Mesenchymal stem cell (in vitro differentiated cells and primary cell): ENCODE data around the gene CLMN.

Experiments used
- DNase-seq: peaks from one replicate; pipeline ENCODE4 v3.0.0-alpha.2; 2013
- H2AFZ ChIP-seq: one replicate; pipeline ENCODE4 v1.6.1; 2013; ENCODE audit warnings: low read depth, mild to moderate bottlenecking, control low read depth, inconsistent platforms, low read length, moderate library complexity
- H2AK5ac ChIP-seq: 2 replicates; pipeline ENCODE4 v1.6.1; 2013; ENCODE audit warnings: low read length, moderate library complexity, mild to moderate bottlenecking, inconsistent platforms; ENCODE audit not compliant: severe bottlenecking
- H2BK120ac ChIP-seq: one replicate; pipeline ENCODE4 v1.6.1; 2013; ENCODE audit warnings: low read depth, mild to moderate bottlenecking, inconsistent platforms, low read length, moderate library complexity
- H2BK12ac ChIP-seq, 2 experiments: one replicate each; pipeline ENCODE4 v1.6.1; 2013; ENCODE audit warnings: inconsistent platforms in 2 of 2, low read length in 2 of 2, mild to moderate bottlenecking in 2 of 2, moderate library complexity in 2 of 2, control low read depth in 1 of 2
- H2BK15ac ChIP-seq: one replicate; pipeline ENCODE4 v1.6.1; 2013; ENCODE audit warnings: mild to moderate bottlenecking, low read depth, inconsistent platforms; ENCODE audit not compliant: poor library complexity, severe bottlenecking
- H2BK5ac ChIP-seq: 2 replicates; pipeline ENCODE4 v1.6.1; 2013; ENCODE audit warnings: low read depth, mild to moderate bottlenecking, low read length, control low read depth, inconsistent platforms; ENCODE audit not compliant: poor library complexity, severe bottlenecking
- H3K14ac ChIP-seq, 2 experiments: one replicate each; pipeline ENCODE4 v1.6.1; 2013; ENCODE audit warnings: inconsistent platforms in 2 of 2, low read length in 2 of 2, control low read depth in 1 of 2, mild to moderate bottlenecking in 1 of 2, moderate library complexity in 1 of 2
- H3K18ac ChIP-seq, 2 experiments: one replicate each; pipeline ENCODE4 v1.6.1; 2013; ENCODE audit warnings: inconsistent platforms in 2 of 2, low read length in 2 of 2, control low read depth in 1 of 2, low read depth in 1 of 2, mild to moderate bottlenecking in 1 of 2
- H3K23ac ChIP-seq, 2 experiments: one replicate each; pipeline ENCODE4 v1.6.1; 2013; ENCODE audit warnings: inconsistent platforms in 2 of 2, low read length in 2 of 2, mild to moderate bottlenecking in 2 of 2, moderate library complexity in 2 of 2, control low read depth in 1 of 2
- H3K27ac ChIP-seq: 2 replicates; pipeline ENCODE4 v1.5.1; 2013; ENCODE audit warnings: mild to moderate bottlenecking, moderate library complexity, low read length, control low read depth, inconsistent platforms; ENCODE audit not compliant: poor library complexity, severe bottlenecking
- H3K27me3 ChIP-seq, 2 experiments: 2 replicates each; pipeline versions ENCODE4 v1.6.1 to v1.7.0; 2013; ENCODE audit warnings: low read length in 2 of 2, mild to moderate bottlenecking in 2 of 2, moderate library complexity in 2 of 2, control low read depth in 1 of 2, inconsistent platforms in 1 of 2; ENCODE audit not compliant: control insufficient read depth in 1 of 2, insufficient read depth in 1 of 2
- H3K36me3 ChIP-seq, 2 experiments: 2 replicates each; pipeline versions ENCODE4 v1.6.1 to v1.7.0; 2013; ENCODE audit warnings: low read length in 2 of 2, control low read depth in 1 of 2, inconsistent platforms in 1 of 2, low read depth in 1 of 2, mild to moderate bottlenecking in 1 of 2; ENCODE audit not compliant: insufficient read depth in 2 of 2, control insufficient read depth in 1 of 2
- H3K4ac ChIP-seq, 2 experiments: one replicate each; pipeline ENCODE4 v1.6.1; 2013; ENCODE audit warnings: inconsistent platforms in 2 of 2, low read length in 2 of 2, mild to moderate bottlenecking in 2 of 2, moderate library complexity in 2 of 2, control low read depth in 1 of 2, low read depth in 1 of 2
- H3K4me1 ChIP-seq: 2 replicates; pipeline ENCODE4 v1.6.1; 2013; ENCODE audit warnings: low read depth, low read length, control low read depth; ENCODE audit not compliant: control insufficient read depth, insufficient read depth
- H3K4me2 ChIP-seq: 2 replicates; pipeline ENCODE4 v1.6.1; 2013; ENCODE audit warnings: low read length, mild to moderate bottlenecking, inconsistent platforms; ENCODE audit not compliant: poor library complexity, severe bottlenecking
- H3K4me3 ChIP-seq, 2 experiments: 2 replicates each; pipeline versions ENCODE4 v1.5.1 to v1.7.0; 2013; ENCODE audit warnings: low read length in 2 of 2, mild to moderate bottlenecking in 2 of 2, control low read depth in 1 of 2, low read depth in 1 of 2; ENCODE audit not compliant: insufficient read depth in 1 of 2
- H3K79me1 ChIP-seq: replicated peaks from 2 replicates; pipeline ENCODE4 v1.6.1; 2013; ENCODE audit warnings: mild to moderate bottlenecking, control low read depth, low read length, inconsistent platforms; ENCODE audit not compliant: poor library complexity, severe bottlenecking
- H3K9ac ChIP-seq: 2 replicates; pipeline ENCODE4 v1.7.0; 2013; ENCODE audit warnings: mild to moderate bottlenecking, low read length, moderate library complexity
- H3K9me3 ChIP-seq: 2 replicates; pipeline ENCODE4 v1.7.0; 2013; ENCODE audit warnings: mild to moderate bottlenecking, low read length; ENCODE audit not compliant: control insufficient read depth
- H4K8ac ChIP-seq: one replicate; pipeline ENCODE4 v1.6.1; 2013; ENCODE audit warnings: inconsistent platforms, mild to moderate bottlenecking, low read length, moderate library complexity
- H4K91ac ChIP-seq: one replicate; pipeline ENCODE4 v1.6.1; 2013; ENCODE audit warnings: mild to moderate bottlenecking, low read length, inconsistent platforms
- WGBS: methylation state at CpG from one replicate; pipeline ENCODE4 v1.1.7; 2013; ENCODE audit warnings: mixed read lengths; 5-methylcytosine and 5-hydroxymethylcytosine counted together

Gene CLMN

DNA sequence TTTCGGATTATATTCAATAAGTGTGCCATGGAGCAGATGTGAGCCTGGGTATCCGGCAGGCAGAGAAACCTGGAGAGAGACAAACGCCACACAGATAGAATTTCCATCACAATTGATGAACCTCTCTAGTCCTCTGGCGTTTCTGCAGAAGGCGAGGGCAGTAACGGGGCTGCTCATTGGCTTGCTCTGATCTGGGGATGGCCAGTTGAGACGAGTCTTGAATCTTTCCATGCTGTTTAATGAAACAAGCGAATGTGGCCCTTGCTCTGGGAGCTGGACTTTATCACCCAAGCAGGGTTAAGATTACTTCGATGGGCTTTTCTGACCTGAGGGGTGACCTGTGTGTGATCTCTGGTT lies 42.4 kb upstream of the CLMN start:
- H3K4me1 ChIP-seq: peaks cover 5% of the 10 kb centered on the region

GRCh38 chr14:95361373-95362137 lies 41.8 kb upstream of the CLMN start:
- Histone ChIP-seq H3K9ac (peak overlapping the region; percentile 20), H3K27ac (no peak overlapping the region), H3K4me3 (peak overlapping the region in 1 of 2 experiments; percentile 44), H3K23ac (no peak overlapping the region), H4K8ac (no peak overlapping the region), H4K91ac (no peak overlapping the region), H3K4ac (no peak overlapping the region), H3K79me1 (no peaks in the 10 kb centered on the region), H2AFZ (no peak overlapping the region), H3K27me3 (peaks cover 16 to 47% of the 10 kb centered on the region in 2 experiments), H2AK5ac (no peak overlapping the region), H3K14ac (no peak overlapping the region), H2BK5ac (no peak overlapping the region), H3K9me3 (no peaks in the 10 kb centered on the region), H2BK15ac (no peak overlapping the region), H3K4me1 (peaks cover 5% of the 10 kb centered on the region), H2BK12ac (no peak overlapping the region), H3K4me2 (no peak overlapping the region), H3K36me3 (no peaks in the 10 kb centered on the region), H3K18ac (no peak overlapping the region), H2BK120ac (no peak overlapping the region)
- 17% methylated on average over 19 of the region's 19 CpGs for WGBS
- DNase-seq: no peak

More for the DNA sequence above, 42.4 kb upstream of the CLMN start:
- H2AK5ac ChIP-seq: no peak overlapping the region
- H3K14ac ChIP-seq: no peak overlapping the region
- no peak overlapping the region for H2BK120ac ChIP-seq
- 58% methylated on average over 9 of the region's 9 CpGs for WGBS
- H2BK5ac ChIP-seq: no peak overlapping the region
- H3K79me1 ChIP-seq: no peaks in the 10 kb centered on the region
- H2AFZ ChIP-seq: no peak overlapping the region
- no peak overlapping the region for H3K23ac ChIP-seq
- H3K27ac ChIP-seq: no peak overlapping the region
- no peak overlapping the region for H2BK15ac ChIP-seq
- H4K91ac ChIP-seq: no peak overlapping the region
- no peak overlapping the region for H3K9ac ChIP-seq
- no peak overlapping the region for H4K8ac ChIP-seq
- H3K9me3 ChIP-seq: no peaks in the 10 kb centered on the region
- H3K4ac ChIP-seq: no peak overlapping the region
- no peaks in the 10 kb centered on the region for H3K36me3 ChIP-seq
- no peak overlapping the region for H3K4me3 ChIP-seq
- no peak overlapping the region for H2BK12ac ChIP-seq
- no peak for DNase-seq
- H3K27me3 ChIP-seq: peaks cover 16 to 47% of the 10 kb centered on the region in 2 experiments
- H3K4me2 ChIP-seq: no peak overlapping the region
- no peak overlapping the region for H3K18ac ChIP-seq

DNA sequence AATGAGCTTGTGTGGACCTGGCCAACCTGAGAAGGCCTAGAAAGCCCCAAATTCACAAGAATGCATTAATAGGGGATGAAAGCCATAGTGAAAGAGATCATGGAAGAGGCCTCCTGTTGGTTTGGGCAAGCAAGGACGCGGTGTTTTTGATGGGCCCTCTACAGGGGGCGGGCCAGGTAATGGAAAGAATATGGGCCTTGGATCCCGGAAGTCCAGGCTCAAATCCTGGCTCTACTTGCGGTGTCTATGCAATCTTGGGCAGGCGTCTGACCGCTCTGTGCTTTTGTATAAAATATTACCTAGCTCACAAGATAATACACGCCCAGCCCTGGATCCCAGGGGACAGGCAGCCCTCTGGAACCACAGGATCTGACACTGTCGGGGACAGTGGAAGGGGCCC lies 41.1 kb upstream of the CLMN start:
- no peak overlapping the region for H2AK5ac ChIP-seq
- H2BK5ac ChIP-seq: no peak overlapping the region
- no peak overlapping the region for H3K4ac ChIP-seq
- no peak overlapping the region for H4K91ac ChIP-seq
- no peak overlapping the region for H3K18ac ChIP-seq
- no peak overlapping the region for H3K4me3 ChIP-seq
- no peak overlapping the region for H3K27ac ChIP-seq
- H3K4me1 ChIP-seq: peaks cover 5% of the 10 kb centered on the region
- H3K36me3 ChIP-seq: no peaks in the 10 kb centered on the region
- H3K23ac ChIP-seq: no peak overlapping the region
- no peak overlapping the region for H2BK12ac ChIP-seq
- no peak for DNase-seq
- no peak overlapping the region for H3K4me2 ChIP-seq
- H2BK120ac ChIP-seq: no peak overlapping the region
- H2AFZ ChIP-seq: no peak overlapping the region
- H3K9me3 ChIP-seq: no peaks in the 10 kb centered on the region
- 82% methylated on average over 9 of the region's 9 CpGs for WGBS
- no peaks in the 10 kb centered on the region for H3K79me1 ChIP-seq
- no peak overlapping the region for H3K14ac ChIP-seq
- peaks cover 16 to 47% of the 10 kb centered on the region in 2 experiments for H3K27me3 ChIP-seq
- H2BK15ac ChIP-seq: no peak overlapping the region
- no peak overlapping the region for H3K9ac ChIP-seq
- H4K8ac ChIP-seq: no peak overlapping the region

DNA sequence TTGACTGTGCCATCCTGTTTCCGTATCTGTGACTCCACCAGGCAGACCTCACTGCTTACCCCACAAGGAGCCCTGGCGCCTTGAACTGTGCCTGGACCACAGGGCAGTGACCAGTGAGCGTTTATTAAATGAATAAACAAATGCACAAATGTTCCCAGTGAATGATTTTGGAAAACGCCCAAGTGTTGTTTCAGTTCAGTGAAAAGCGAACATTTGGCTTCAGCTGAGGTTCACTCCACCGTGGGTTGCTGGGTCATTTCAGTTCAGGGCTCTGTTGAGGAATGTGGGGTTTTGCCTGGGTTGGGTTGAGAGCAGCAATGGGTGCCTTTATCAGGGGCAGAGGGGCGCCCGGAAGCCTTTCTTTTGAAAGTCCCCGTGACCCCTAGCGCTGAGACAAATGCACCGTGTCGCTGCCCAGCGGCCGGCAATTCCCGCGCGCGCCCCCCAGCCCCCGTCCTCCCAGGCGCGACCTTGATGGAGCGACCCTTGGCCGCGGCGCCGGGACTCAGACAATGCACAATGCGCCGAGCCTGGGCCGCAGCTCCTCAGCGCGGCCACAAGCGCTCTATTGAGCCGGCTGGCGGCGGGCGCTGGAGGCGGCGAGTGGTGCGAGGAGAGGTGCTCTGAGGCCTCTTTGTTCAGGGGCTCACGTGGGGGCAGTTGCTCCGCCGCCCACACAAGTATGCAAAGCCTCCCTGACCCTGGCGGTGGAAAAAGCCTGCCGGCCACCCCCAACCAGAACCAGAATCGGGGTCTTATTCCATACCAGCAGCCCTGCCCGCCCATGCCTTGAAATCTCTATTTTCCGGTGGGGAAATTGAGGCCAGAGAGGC lies 40.5 kb upstream of the CLMN start:
- no peak overlapping the region for H3K27ac ChIP-seq
- WGBS: 34% methylated on average over 47 of the region's 47 CpGs

More for the DNA sequence above, 40.5 kb upstream of the CLMN start:
- Histone ChIP-seq H4K8ac (no peak overlapping the region), H2AFZ (no peak overlapping the region), H3K79me1 (no peaks in the 10 kb centered on the region), H3K9ac (no peak overlapping the region), H2AK5ac (no peak overlapping the region), H3K9me3 (peaks cover 4% of the 10 kb centered on the region), H3K4ac (no peak overlapping the region), H3K4me3 (no peak overlapping the region), H3K4me2 (no peak overlapping the region), H2BK12ac (no peak overlapping the region), H3K27me3 (peaks cover 16 to 47% of the 10 kb centered on the region in 2 experiments), H2BK5ac (no peak overlapping the region), H3K36me3 (no peaks in the 10 kb centered on the region), H4K91ac (no peak overlapping the region), H3K14ac (no peak overlapping the region), H2BK15ac (no peak overlapping the region), H3K23ac (no peak overlapping the region), H3K18ac (no peak overlapping the region), H2BK120ac (no peak overlapping the region), H3K4me1 (peaks cover 5% of the 10 kb centered on the region)
- no peak for DNase-seq
